Skeletal muscle tissue (tissue), 4 donors: ENCODE results near the gene MVP. TPM values are rescaled to one million over a fixed set of nuclear protein-coding genes. Genes with fewer than 3 reads are reported as not detected.
A peak's percentile ranks its signal among the peaks of the same experiment; 100 is the strongest.
"Not testable (repeated sequence)": the region's sequence is repeated elsewhere in the genome, so short reads cannot be mapped to it uniquely, and the experiment has no call there.

Source experiments
- H3K27ac ChIP-seq: one replicate; pipeline ENCODE4 v1.7.0; 2013; ENCODE audit warnings: mild to moderate bottlenecking, low read depth, low read length, inconsistent platforms
- H3K27me3 ChIP-seq, 3 donors: one replicate each; pipeline ENCODE4 v1.7.0; 2013; ENCODE audit warnings: low read length in 3 of 3; ENCODE audit not compliant: control insufficient read depth in 3 of 3, insufficient read depth in 3 of 3
- H3K36me3 ChIP-seq, 3 donors: one replicate each; pipeline ENCODE4 v1.7.0; 2013; ENCODE audit warnings: low read length in 3 of 3; ENCODE audit not compliant: control insufficient read depth in 3 of 3, insufficient read depth in 3 of 3
- H3K4me1 ChIP-seq, 3 donors: one replicate each; pipeline ENCODE4 v1.7.0; 2013; ENCODE audit warnings: low read length in 3 of 3, mild to moderate bottlenecking in 3 of 3; ENCODE audit not compliant: control insufficient read depth in 3 of 3, insufficient read depth in 3 of 3
- H3K4me3 ChIP-seq, 3 donors: one replicate each; pipeline ENCODE4 v1.7.0; 2013; ENCODE audit warnings: low read length in 3 of 3
- H3K9ac ChIP-seq, 3 donors: one replicate each; pipeline ENCODE4 v1.7.0; 2013; ENCODE audit warnings: low read length in 3 of 3, mild to moderate bottlenecking in 3 of 3, moderate library complexity in 2 of 3, low read depth in 1 of 3
- H3K9me3 ChIP-seq, 3 donors: one replicate each; pipeline ENCODE4 v1.7.0; 2013; ENCODE audit warnings: low read length in 3 of 3; ENCODE audit not compliant: control insufficient read depth in 3 of 3
- total RNA-seq: library from RNA; depleted of rRNA; stranded (reverse); fragments of >200 nt; gene quantifications from one replicate; pipeline ENCODE4 v1.2.3, GENCODE V29; 2014
- donor health status: Osteomylitis.

Gene MVP
- total RNA-seq, 1 donor from 2014 or later: 28.2 TPM

GRCh38 chr16:29864205-29864604 is 43.9 kb downstream of the MVP start:
- no peak overlapping the region for H3K27ac ChIP-seq
- H3K4me3 ChIP-seq: no peak overlapping the region
- H3K27me3 ChIP-seq: no peaks in the 10 kb centered on the region
- no peaks in the 10 kb centered on the region for H3K9me3 ChIP-seq
- peaks cover 12 to 19% (median 17%) of the 10 kb centered on the region in 3 donors for H3K36me3 ChIP-seq
- peaks cover 16 to 25% (median 21%) of the 10 kb centered on the region in 3 donors for H3K4me1 ChIP-seq
- H3K9ac ChIP-seq: no peak overlapping the region

GRCh38 chr16:29868396-29869009 is 48.2 kb downstream of the MVP start:
- Histone ChIP-seq H3K9ac (no peak overlapping the region), H3K4me3 (no peak overlapping the region), H3K4me1 (peaks cover 3 to 4% (median 4%) of the 10 kb centered on the region in 3 donors), H3K27me3 (peaks cover 0 to 6% (median 0%) of the 10 kb centered on the region in 3 donors), H3K9me3 (no peaks in the 10 kb centered on the region), H3K27ac (no peak overlapping the region), H3K36me3 (no peaks in the 10 kb centered on the region)

GRCh38 chr16:29869067-29869466 is 48.8 kb downstream of the MVP start:
- H3K27ac ChIP-seq, H3K9ac ChIP-seq, H3K4me1 ChIP-seq, H3K4me3 ChIP-seq, H3K36me3 ChIP-seq, H3K27me3 ChIP-seq, H3K9me3 ChIP-seq: not testable (repeated sequence)

- Histone ChIP-seq H3K9me3 (no peaks in the 10 kb centered on the region), H3K4me1 (no peaks in the 10 kb centered on the region), H3K27ac (no peak overlapping the region), H3K36me3 (no peaks in the 10 kb centered on the region), H3K4me3 (no peak overlapping the region), H3K9ac (no peak overlapping the region), H3K27me3 (peaks cover 14 to 20% (median 16%) of the 10 kb centered on the region in 3 donors)
Observed at GRCh38 chr16:29871822-29872546, 51.7 kb downstream of the MVP start.

- peaks cover 0 to 2% (median 0%) of the 10 kb centered on the region in 3 donors for H3K9me3 ChIP-seq
- peaks cover 27 to 33% (median 29%) of the 10 kb centered on the region in 3 donors for H3K27me3 ChIP-seq
- H3K36me3 ChIP-seq: no peaks in the 10 kb centered on the region
- H3K9ac ChIP-seq: no peak overlapping the region
- no peak overlapping the region for H3K27ac ChIP-seq
- no peaks in the 10 kb centered on the region for H3K4me1 ChIP-seq
- no peak overlapping the region for H3K4me3 ChIP-seq
Observed at GRCh38 chr16:29873319-29873718, 53.1 kb downstream of the MVP start.

GRCh38 chr16:29875206-29875605 is 54.9 kb downstream of the MVP start:
- Histone ChIP-seq H3K4me1 (no peaks in the 10 kb centered on the region), H3K27me3 (peaks cover 33 to 38% (median 37%) of the 10 kb centered on the region in 3 donors), H3K4me3 (no peak overlapping the region), H3K9me3 (peaks cover 0 to 2% (median 0%) of the 10 kb centered on the region in 3 donors), H3K27ac (no peak overlapping the region), H3K9ac (no peak overlapping the region), H3K36me3 (no peaks in the 10 kb centered on the region)

- Histone ChIP-seq H3K9me3 (peaks cover 0 to 2% (median 0%) of the 10 kb centered on the region in 3 donors), H3K27me3 (peaks cover 33 to 38% (median 37%) of the 10 kb centered on the region in 3 donors), H3K36me3 (no peaks in the 10 kb centered on the region), H3K9ac (no peak overlapping the region), H3K4me1 (no peaks in the 10 kb centered on the region), H3K4me3 (no peak overlapping the region), H3K27ac (no peak overlapping the region)
Observed at GRCh38 chr16:29876217-29876593, 55.9 kb downstream of the MVP start.

GRCh38 chr16:29876594-29877249 is 56.5 kb downstream of the MVP start:
- Histone ChIP-seq H3K27me3 (peaks cover 33 to 38% (median 37%) of the 10 kb centered on the region in 3 donors), H3K27ac (no peak overlapping the region), H3K4me3 (peak overlapping the region in 1 of 3 donors; percentile 13), H3K9me3 (peaks cover 0 to 2% (median 0%) of the 10 kb centered on the region in 3 donors), H3K36me3 (no peaks in the 10 kb centered on the region), H3K4me1 (no peaks in the 10 kb centered on the region), H3K9ac (no peak overlapping the region)

GRCh38 chr16:29877266-29877961 is 57.2 kb downstream of the MVP start:
- Histone ChIP-seq H3K9ac (no peak overlapping the region), H3K4me1 (no peaks in the 10 kb centered on the region), H3K27ac (no peak overlapping the region), H3K4me3 (no peak overlapping the region), H3K9me3 (peaks cover 0 to 2% (median 0%) of the 10 kb centered on the region in 3 donors), H3K27me3 (peaks cover 33 to 38% (median 37%) of the 10 kb centered on the region in 3 donors), H3K36me3 (no peaks in the 10 kb centered on the region)
